NCI-H2227 (cell line): ENCODE results near the gene ABCA4.
"Not testable (repeated sequence)": the region's sequence is repeated elsewhere in the genome, so short reads cannot be mapped to it uniquely, and the experiment has no call there.

ENCODE experiments used
- DNase-seq: peaks from one replicate; lab custom pipeline; 2025; ENCODE audit not compliant: unreplicated experiment; lab: John Stamatoyannopoulos, UW

The ABCA4 gene

DNA sequence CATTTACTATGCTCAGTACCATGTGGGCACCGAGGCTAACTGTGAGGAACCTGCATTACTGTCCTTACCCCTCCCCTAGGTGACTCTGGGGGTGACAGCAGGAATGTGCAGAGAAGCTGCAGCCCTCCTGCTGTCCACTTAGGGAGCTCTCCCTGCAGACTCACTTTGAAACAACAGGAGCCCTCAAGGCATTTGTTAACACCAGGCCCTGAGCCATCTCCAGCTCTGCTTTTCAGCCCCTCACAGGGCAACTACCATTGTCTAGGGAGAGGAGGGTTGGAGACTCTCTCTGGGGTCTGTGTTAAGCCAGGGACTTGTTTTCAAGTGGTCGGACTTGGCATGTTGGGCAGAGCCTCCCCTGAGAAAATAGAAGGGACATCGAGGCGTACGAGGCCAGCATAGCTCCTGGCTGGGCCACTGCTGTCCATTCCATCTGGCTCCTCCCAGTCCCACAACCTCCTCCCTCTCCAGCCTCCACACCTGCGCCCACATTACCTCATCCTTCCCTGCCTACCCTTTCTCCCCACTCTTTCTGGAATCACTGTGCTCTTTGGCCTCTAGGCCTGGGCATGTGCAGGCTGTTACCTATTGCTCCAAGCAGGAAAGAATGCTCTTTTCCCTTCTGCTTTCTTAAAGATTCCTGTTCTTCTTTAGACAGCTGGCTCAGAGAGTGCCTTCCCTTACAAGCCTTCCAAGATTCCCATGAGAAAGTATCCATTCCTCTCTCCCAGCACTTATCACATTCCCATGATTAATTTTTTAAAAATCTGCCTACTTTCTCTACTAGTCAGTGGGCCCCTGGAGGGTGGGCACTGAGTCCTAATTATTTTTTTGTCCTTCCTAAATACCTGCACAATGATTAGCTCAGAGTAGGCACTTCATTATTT is 109.0 kb downstream of the ABCA4 start:
- DNase-seq = no peak

GRCh38 chr1:94011129-94011528 is 109.8 kb downstream of the ABCA4 start:
- no peak for DNase-seq

GRCh38 chr1:94009304-94009703 is 111.6 kb downstream of the ABCA4 start:
- no peak for DNase-seq

GRCh38 chr1:94006604-94007003 is 114.3 kb downstream of the ABCA4 start:
- no peak for DNase-seq

DNA sequence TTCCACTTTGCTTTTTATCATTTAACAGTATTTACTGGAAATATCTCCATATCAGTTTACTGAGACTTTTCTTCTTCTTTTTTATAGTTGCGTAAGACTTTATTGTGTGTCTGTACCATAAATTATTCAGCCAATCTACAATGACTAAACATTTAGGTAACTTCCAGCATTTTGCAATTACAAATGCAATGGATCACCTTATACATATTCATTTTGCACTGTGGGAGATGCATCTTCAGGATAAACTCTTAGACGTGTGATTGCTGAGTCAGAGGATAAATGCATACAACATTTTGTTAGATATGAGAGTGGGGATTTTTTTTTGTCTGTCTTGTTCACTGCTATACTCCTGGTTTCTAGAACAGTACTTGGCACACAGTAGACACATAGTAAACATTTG is 116.0 kb downstream of the ABCA4 start:
- DNase-seq = no peak

GRCh38 chr1:94002046-94002787 is 118.7 kb downstream of the ABCA4 start:
- no peak for DNase-seq

- no peak for DNase-seq
These were observed 119.4 kb downstream of the ABCA4 start for GRCh38 chr1:94001397-94002045.

- no peak for DNase-seq
These were observed 120.3 kb downstream of the ABCA4 start for GRCh38 chr1:94000510-94001282.

DNA sequence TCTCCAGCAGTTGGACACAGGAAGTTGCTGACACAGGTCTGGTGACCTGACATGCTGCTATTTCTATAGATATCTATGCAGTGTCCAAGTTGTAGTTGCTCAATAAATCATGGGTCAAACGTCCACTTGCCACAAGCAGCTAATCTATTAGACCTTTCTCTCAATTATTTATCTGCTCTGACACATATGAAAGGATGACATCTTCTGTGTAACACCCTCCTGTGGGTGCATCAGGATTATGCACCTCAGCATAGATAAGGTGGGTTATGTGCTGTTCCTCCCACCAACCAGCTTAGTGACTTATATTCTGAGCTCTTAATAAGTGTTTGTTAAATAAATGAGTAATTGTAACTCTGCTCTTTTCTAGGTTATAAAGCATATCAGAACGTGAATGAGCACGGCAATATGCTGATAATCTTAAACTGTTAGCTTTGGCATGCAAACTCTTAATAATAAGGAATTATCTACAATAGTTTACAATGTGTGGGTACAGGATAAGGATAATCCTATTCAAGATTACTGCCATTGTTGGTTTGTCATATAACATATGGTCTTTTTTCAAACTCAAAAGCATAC is 121.0 kb downstream of the ABCA4 start:
- no peak for DNase-seq

DNA sequence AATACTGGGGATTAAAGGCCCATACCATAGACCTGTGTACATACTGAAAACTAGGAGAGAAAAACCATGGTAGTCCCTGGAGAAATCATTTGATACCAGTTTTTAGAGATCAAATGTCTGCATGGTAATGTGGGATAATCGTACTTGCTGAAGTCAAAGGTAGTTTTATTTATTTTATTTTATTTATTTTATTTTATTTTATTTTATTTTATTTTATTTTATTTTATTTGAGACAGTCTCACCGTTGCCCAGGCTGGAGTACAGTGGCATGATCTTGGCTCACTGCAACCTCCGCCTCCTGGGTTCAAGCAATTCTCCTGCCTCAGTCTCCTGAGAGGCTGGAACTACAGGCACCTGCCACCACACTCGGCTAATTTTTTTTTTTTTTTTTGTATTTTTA is 122.4 kb downstream of the ABCA4 start:
- DNase-seq = not testable (repeated sequence)

- no peak for DNase-seq
These were observed 123.2 kb downstream of the ABCA4 start for GRCh38 chr1:93997756-93998155.

DNA sequence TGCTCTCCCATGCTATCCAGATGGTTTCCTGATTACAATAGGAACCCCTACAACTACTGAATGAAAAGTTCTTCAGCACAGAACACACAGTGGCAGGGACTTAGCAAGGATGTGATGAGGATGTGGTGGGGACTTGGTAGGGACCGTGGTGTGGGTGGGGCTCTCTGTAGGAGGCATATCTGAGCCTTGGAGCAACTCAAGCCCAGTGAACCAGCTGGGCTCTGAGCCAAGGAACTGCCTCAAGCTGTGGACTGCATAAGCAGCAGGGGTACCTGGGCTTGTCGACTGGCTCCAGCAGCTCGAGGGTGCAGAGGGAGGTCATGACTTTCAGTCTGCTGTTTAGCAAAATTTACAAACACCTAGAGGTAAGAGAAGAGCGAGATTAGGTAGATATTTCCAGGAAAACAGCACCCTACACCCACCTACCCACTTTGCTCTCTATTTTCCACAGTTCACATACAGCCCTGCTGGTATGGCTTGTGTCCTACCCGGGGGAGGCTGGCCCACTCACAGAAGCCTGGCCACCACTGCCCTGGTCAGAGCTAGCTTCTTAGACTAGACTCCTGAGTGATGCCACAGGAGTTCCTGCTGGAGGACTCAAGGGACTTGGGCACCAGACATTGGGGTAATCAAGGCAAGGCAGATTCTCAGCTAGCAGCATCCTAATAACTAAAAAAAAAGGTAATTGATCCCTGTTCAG is 125.0 kb downstream of the ABCA4 start:
- DNase-seq = no peak

DNA sequence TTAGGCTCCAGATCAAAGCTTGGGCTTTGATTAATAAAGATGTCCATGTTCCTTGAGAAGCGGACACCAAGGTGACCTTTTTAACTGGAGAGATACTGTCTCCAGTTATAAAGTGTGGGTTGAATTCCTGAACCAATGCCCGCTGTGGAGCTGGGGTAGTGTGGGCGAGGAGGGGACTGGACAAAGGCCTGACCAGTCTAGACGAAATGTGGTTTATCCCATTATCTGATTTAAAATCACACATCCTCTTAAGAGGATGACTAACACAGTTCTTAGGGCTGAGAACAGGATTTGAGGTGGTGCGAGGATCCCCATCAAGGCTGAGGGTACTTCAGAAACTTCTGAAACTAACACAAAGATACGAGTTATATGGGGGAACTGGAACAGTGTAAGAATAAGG is 127.2 kb downstream of the ABCA4 start:
- no peak for DNase-seq

GRCh38 chr1:93992954-93993353 is 128.0 kb downstream of the ABCA4 start:
- DNase-seq = no peak

DNA sequence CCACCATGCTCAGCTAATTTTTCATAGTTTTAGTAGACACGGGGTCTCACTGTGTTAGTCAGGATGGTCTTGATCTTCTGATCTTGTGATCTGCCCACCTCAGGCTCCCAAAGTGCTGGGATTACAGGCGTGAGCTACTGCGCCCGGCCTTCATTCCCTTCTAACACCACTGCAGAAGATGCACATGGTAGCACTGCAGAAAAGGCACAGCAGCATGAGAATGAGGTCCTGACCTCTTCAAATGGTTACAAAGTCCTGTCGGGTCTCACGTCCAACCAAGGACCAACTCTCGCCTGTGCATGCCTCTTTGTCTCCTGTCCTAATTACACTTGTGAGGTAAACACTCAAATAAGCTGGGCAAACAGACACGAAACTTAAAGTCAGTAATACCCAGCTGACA is 128.8 kb downstream of the ABCA4 start:
- no peak for DNase-seq

- DNase-seq = no peak
These were observed 129.7 kb downstream of the ABCA4 start for GRCh38 chr1:93991271-93991670.

DNA sequence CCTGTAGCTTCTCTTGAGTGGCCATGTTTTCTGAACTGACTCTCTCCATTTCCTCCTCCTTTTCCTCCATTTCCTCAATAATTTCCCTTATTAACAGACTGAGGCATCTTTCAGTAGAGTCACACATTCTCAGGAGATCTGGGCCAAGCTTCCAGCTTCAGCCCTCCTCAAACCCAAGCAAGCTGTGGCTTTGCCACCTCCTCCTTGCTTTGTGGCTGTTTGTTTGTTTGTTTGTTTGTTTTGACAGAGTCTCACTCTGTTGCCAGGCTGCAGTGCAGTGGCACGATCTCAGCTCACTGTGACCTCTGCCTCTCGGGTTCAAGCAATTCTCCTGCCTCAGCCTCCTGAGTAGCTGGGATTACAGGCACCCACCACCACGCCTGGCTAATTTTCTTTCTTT is 130.5 kb downstream of the ABCA4 start:
- not testable (repeated sequence) for DNase-seq

DNA sequence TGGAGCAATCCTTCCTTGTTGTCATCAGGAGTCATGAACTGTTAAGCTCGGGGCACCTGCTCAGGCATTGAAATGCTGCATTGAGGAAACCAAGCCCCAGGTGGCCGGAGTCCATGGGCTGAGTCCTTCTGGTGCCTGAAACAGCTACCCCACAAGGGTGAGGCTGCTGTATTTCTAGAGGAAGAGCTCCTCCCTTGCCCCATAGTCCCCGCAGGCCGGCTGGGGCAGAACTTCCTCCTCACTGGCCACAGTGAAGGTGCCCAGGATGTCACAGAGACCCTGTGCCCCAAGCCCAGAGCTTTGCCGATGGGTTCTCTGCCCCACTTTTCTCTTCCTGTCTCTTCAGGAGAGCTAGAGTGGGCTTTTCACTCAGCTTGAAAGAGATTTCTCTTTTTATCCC is 130.9 kb downstream of the ABCA4 start:
- DNase-seq = no peak

DNA sequence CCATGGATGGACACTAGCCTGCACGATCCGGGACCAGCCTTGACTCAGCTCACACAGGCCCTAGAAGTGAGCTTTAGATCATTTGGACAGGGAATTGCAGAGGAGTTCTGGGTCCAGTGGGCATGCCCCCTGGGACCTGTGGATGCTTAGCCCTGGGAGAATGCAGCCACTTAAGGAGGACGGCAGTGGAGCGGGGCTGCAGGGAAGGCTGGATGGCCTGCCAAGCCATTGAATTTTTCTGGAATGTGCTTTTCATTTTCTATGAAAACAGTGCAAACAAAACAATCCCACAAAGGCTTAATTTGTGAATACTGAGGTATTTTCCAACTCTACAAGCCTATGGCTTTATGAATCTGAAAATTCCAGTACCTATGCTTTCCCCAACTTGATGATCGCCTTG is 131.3 kb downstream of the ABCA4 start:
- no peak for DNase-seq
